HepG2 (cell line): Measurements from ENCODE around the gene ARL2. TPM values are rescaled to one million over a fixed set of nuclear protein-coding genes. Genes with fewer than 3 reads are reported as not detected.

Experiments used
- ASH2L ChIP-seq: fragments of 300-600, 200-600 bp; sonication (generic); IDR thresholded peaks from 2 replicates; pipeline ENCODE4 v1.7.0; 2017; ENCODE audit warnings: low read depth, mild to moderate bottlenecking, moderate library complexity, mixed read lengths, low read length; ENCODE audit not compliant: insufficient read length
- DR1 ChIP-seq: sonication (generic); formaldehyde crosslinking; IDR thresholded peaks from 2 replicates; pipeline ENCODE4 v1.8.0; 2021; ENCODE audit warnings: mild to moderate bottlenecking, missing genetic modification reagents, inconsistent platforms
- HHEX ChIP-seq: IDR thresholded peaks from 2 replicates; pipeline ENCODE4 v1.6.1; 2016; ENCODE audit warnings: control low read depth
- KDM5B ChIP-seq: sonication (generic); formaldehyde crosslinking; IDR thresholded peaks from 2 replicates; pipeline ENCODE4 v1.4.0; 2020; ENCODE audit warnings: missing genetic modification reagents, mild to moderate bottlenecking, borderline replicate concordance
- KLF12 ChIP-seq: sonication (generic); formaldehyde crosslinking; IDR thresholded peaks from 2 replicates; pipeline ENCODE4 v1.4.0; 2020; ENCODE audit warnings: missing genetic modification reagents, borderline replicate concordance
- SP1 ChIP-seq, 2 experiments: fragments of 450-650 bp in 1 of 2; sonication (generic) in 1 of 2; formaldehyde crosslinking in 1 of 2; IDR thresholded peaks; 2 replicates each; pipeline versions ENCODE4 v1.4.0 to v1.6.1; 2016 to 2020; ENCODE audit warnings: missing genetic modification reagents in 1 of 2
- SPEN ChIP-seq: sonication (generic); formaldehyde crosslinking; IDR thresholded peaks from 2 replicates; pipeline ENCODE4 v1.5.1; 2020; ENCODE audit warnings: low read depth, mild to moderate bottlenecking, missing genetic modification reagents
- ZNF205 ChIP-seq: IDR thresholded peaks from 2 replicates; pipeline ENCODE4 v1.6.1; 2018; ENCODE audit warnings: missing biosample characterization, missing genetic modification reagents
- ZNF567 ChIP-seq: sonication (generic); formaldehyde crosslinking; IDR thresholded peaks from 2 replicates; pipeline ENCODE4 v1.8.1; 2023; ENCODE audit warnings: mild to moderate bottlenecking, missing genetic modification reagents, borderline replicate concordance
- ZNF773 ChIP-seq: sonication (generic); formaldehyde crosslinking; IDR thresholded peaks from 2 replicates; pipeline ENCODE4 v1.4.0; 2020; ENCODE audit warnings: missing genetic modification reagents, borderline replicate concordance
- ZNF788 ChIP-seq: sonication (generic); formaldehyde crosslinking; IDR thresholded peaks from 2 replicates; pipeline ENCODE4 v1.5.0; 2020; ENCODE audit warnings: mild to moderate bottlenecking, missing genetic modification reagents, borderline replicate concordance
- polyA plus RNA-seq, 8 experiments: library from polyadenylated mRNA; depleted of rRNA in 3 of 8; stranded (reverse) in 7 of 8; unstranded in 1 of 8; fragments of >200 nt; fragmentation: Illumina TruSeq in 4 of 8; extraction: Trizol in 4 of 8; gene quantifications; 2 replicates each; pipeline versions ENCODE4 v1.2.1 to v1.2.3, GENCODE V29; 2011 to 2016; ENCODE audit warnings: low read depth in 4 of 8, missing spikeins in 1 of 8, mixed read lengths in 1 of 8; ENCODE audit not compliant: insufficient read depth in 1 of 8
- total RNA-seq, 5 experiments: library from RNA; depleted of rRNA; stranded (reverse); fragments of >200 nt; fragmentation: Illumina TruSeq; extraction: Trizol; gene quantifications; 2 replicates each; pipeline ENCODE4 v1.2.3, GENCODE V29; 2016; ENCODE audit warnings: low read depth in 1 of 5
- TF ChIP-seq, protein P1 (sequence below): sonication (generic); formaldehyde crosslinking; IDR thresholded peaks from 2 replicates; pipeline ENCODE4 v1.4.0; 2020; ENCODE audit warnings: missing genetic modification reagents
- TF ChIP-seq, protein P2 (sequence below): IDR thresholded peaks from 2 replicates; pipeline ENCODE4 v1.6.1; 2016; ENCODE audit warnings: mild to moderate bottlenecking, missing biosample characterization, missing genetic modification reagents
- TF ChIP-seq, protein P3 (sequence below): sonication (generic); formaldehyde crosslinking; IDR thresholded peaks from 2 replicates; pipeline ENCODE4 v1.5.1; 2020; ENCODE audit warnings: missing genetic modification reagents, mild to moderate bottlenecking, borderline replicate concordance
- TF ChIP-seq, protein P4 (sequence below), 2 experiments: fragments of 450-650 bp in 1 of 2; sonication (generic) in 1 of 2; formaldehyde crosslinking in 1 of 2; IDR thresholded peaks; 2 replicates each; pipeline versions ENCODE4 v1.6.1 to v1.8.0; 2016 to 2022; ENCODE audit warnings: antibody characterized with exemption in 1 of 2, mild to moderate bottlenecking in 1 of 2, missing genetic modification reagents in 1 of 2

Gene ARL2
- total and polyA plus RNA-seq, 2 of the 13 experiments (the other 11 are each of a cell fraction or from before 2014, with no cell fraction given): 82.9 to 84.4 TPM

DNA sequence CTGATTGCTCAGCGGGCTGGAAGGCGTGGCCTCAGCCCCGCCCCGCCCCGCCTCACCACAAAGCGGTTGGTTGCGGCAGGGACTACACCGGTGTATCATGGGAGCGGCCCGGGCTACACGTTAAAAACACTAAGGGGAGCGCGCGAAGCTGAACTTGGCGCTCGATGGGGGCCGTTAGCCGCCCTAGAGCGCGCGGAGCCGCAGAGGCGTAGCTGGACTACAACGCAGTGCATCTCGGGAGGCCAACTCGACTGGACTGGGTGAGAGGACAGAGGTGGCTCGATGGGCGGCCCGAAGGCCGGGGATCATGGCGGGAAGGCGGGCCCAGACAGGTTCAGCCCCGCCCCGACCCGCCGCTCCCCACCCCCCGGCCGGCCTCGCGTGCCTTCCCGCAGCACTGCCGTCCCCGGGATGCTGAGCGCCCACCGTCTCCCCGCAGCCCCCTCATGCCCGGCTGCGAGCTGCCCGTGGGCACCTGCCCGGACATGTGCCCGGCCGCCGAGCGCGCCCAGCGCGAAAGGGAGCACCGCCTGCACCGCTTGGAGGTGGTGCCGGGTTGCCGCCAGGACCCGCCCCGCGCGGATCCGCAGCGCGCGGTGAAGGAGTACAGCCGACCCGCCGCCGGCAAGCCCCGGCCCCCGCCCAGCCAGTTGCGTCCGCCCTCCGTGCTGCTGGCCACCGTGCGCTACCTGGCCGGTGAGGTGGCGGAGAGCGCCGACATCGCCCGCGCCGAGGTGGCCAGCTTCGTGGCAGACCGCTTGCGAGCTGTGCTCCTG is 27.1 kb downstream of the ARL2 start, which contains the start of gene SAC3D1 (continued):
- TF ChIP-seq, protein P1, sequence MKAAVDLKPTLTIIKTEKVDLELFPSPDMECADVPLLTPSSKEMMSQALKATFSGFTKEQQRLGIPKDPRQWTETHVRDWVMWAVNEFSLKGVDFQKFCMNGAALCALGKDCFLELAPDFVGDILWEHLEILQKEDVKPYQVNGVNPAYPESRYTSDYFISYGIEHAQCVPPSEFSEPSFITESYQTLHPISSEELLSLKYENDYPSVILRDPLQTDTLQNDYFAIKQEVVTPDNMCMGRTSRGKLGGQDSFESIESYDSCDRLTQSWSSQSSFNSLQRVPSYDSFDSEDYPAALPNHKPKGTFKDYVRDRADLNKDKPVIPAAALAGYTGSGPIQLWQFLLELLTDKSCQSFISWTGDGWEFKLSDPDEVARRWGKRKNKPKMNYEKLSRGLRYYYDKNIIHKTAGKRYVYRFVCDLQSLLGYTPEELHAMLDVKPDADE: peak; percentile 64; the same call in 1 of the 2 replicates
- TF ChIP-seq KLF12 (CRISPR knock-in tag): peak; percentile 61; the same call in 1 of the 2 replicates
- TF ChIP-seq ZNF205 (CRISPR knock-in tag): peak; percentile 100
- peak; percentile 80 for TF ChIP-seq SPEN (CRISPR knock-in tag)
- TF ChIP-seq HHEX: no peak
- no peak for TF ChIP-seq SP1 (IDR thresholded peaks at IDR 0.05)
- TF ChIP-seq SP1 (CRISPR knock-in tag; IDR thresholded peaks at IDR 0.05): peak; percentile 42
- peak; percentile 63; the same call in 1 of the 2 replicates for TF ChIP-seq ZNF788 (CRISPR knock-in tag)
- peak; percentile 75 for TF ChIP-seq DR1 (CRISPR knock-in tag)
- TF ChIP-seq ZNF567 (CRISPR knock-in tag): no peak
- TF ChIP-seq, protein P2, sequence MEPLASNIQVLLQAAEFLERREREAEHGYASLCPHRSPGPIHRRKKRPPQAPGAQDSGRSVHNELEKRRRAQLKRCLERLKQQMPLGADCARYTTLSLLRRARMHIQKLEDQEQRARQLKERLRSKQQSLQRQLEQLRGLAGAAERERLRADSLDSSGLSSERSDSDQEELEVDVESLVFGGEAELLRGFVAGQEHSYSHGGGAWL (CRISPR knock-in tag): peak; percentile 45; the same call in 1 of the 2 replicates
- TF ChIP-seq KDM5B (CRISPR knock-in tag): peak; percentile 68; the same call in 1 of the 2 replicates
- peak; percentile 84; the same call in 1 of the 2 replicates for TF ChIP-seq ZNF773 (CRISPR knock-in tag)
- TF ChIP-seq, protein P3, sequence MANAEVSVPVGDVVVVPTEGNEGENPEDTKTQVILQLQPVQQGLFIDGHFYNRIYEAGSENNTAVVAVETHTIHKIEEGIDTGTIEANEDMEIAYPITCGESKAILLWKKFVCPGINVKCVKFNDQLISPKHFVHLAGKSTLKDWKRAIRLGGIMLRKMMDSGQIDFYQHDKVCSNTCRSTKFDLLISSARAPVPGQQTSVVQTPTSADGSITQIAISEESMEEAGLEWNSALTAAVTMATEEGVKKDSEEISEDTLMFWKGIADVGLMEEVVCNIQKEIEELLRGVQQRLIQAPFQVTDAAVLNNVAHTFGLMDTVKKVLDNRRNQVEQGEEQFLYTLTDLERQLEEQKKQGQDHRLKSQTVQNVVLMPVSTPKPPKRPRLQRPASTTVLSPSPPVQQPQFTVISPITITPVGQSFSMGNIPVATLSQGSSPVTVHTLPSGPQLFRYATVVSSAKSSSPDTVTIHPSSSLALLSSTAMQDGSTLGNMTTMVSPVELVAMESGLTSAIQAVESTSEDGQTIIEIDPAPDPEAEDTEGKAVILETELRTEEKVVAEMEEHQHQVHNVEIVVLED (CRISPR knock-in tag): peak; percentile 88
- TF ChIP-seq, protein P4, sequence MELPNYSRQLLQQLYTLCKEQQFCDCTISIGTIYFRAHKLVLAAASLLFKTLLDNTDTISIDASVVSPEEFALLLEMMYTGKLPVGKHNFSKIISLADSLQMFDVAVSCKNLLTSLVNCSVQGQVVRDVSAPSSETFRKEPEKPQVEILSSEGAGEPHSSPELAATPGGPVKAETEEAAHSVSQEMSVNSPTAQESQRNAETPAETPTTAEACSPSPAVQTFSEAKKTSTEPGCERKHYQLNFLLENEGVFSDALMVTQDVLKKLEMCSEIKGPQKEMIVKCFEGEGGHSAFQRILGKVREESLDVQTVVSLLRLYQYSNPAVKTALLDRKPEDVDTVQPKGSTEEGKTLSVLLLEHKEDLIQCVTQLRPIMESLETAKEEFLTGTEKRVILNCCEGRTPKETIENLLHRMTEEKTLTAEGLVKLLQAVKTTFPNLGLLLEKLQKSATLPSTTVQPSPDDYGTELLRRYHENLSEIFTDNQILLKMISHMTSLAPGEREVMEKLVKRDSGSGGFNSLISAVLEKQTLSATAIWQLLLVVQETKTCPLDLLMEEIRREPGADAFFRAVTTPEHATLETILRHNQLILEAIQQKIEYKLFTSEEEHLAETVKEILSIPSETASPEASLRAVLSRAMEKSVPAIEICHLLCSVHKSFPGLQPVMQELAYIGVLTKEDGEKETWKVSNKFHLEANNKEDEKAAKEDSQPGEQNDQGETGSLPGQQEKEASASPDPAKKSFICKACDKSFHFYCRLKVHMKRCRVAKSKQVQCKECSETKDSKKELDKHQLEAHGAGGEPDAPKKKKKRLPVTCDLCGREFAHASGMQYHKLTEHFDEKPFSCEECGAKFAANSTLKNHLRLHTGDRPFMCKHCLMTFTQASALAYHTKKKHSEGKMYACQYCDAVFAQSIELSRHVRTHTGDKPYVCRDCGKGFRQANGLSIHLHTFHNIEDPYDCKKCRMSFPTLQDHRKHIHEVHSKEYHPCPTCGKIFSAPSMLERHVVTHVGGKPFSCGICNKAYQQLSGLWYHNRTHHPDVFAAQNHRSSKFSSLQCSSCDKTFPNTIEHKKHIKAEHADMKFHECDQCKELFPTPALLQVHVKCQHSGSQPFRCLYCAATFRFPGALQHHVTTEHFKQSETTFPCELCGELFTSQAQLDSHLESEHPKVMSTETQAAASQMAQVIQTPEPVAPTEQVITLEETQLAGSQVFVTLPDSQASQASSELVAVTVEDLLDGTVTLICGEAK (IDR thresholded peaks at IDR 0.05): no peak
- TF ChIP-seq, protein P4 (CRISPR knock-in tag; IDR thresholded peaks at IDR 0.05): peak; percentile 66
- TF ChIP-seq ASH2L: peak; percentile 71
